ENCODE data around the gene SPDYC.

DNA sequence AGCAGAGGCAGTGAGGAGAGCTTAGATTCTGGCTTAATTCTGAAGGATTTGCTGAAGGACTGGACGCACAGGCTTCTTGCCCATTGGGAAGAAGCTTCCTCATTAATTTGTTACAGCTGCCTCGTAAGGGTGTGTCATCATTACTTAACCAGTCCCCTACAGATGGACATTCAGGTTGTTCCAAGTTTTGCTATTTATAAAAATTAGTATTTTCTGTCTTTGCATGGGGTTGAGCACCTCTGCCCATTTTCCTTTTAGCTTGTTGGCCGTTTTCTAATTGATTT, 49.8 kb downstream of the SPDYC start:
- TF ChIP-seq CTCF (conservative IDR thresholded peaks at IDR 0.05; ENCODE audit: low read length), result no peak
- no peak for TF ChIP-seq EZH2phosphoT487 (IDR thresholded peaks at IDR 0.05; ENCODE audit: borderline replicate concordance, low read depth, low read length)

Measured in OCI-LY7 (cell line).